Smooth muscle cell (in vitro differentiated cells): ENCODE measurements around the gene MTG1. TPM values are rescaled to one million over a fixed set of nuclear protein-coding genes. Genes with fewer than 3 reads are reported as not detected.

Experiments used
- DNase-seq: peaks from one replicate; lab custom pipeline; 2025; ENCODE audit not compliant: unreplicated experiment; lab: John Stamatoyannopoulos, UW
- H2AFZ ChIP-seq: fragments of 200-600 bp; sonication (generic); 2 replicates; pipeline ENCODE4 v1.6.0; 2016; ENCODE audit warnings: antibody characterized with exemption, low read depth, mild to moderate bottlenecking
- H3F3A ChIP-seq: fragments of 200-600 bp; sonication (generic); 2 replicates; pipeline ENCODE4 v1.6.0; 2017; ENCODE audit warnings: antibody characterized with exemption, low read depth
- H3K27ac ChIP-seq: fragments of 200-600 bp; sonication (generic); 2 replicates; pipeline ENCODE4 v1.5.1; 2016; ENCODE audit warnings: low read depth, mild to moderate bottlenecking
- H3K27me3 ChIP-seq: fragments of 200-600 bp; sonication (generic); 2 replicates; pipeline ENCODE4 v1.6.1; 2016; ENCODE audit warnings: low read depth, mild to moderate bottlenecking
- H3K36me3 ChIP-seq: fragments of 200-600 bp; sonication (generic); 2 replicates; pipeline ENCODE4 v1.5.1; 2016; ENCODE audit warnings: low read depth
- H3K4me1 ChIP-seq: fragments of 200-600 bp; sonication (generic); 2 replicates; pipeline ENCODE4 v1.5.1; 2016; ENCODE audit warnings: low read depth
- H3K4me2 ChIP-seq: fragments of 200-600 bp; sonication (generic); 2 replicates; pipeline ENCODE4 v1.6.0; 2016; ENCODE audit warnings: mild to moderate bottlenecking
- H3K4me3 ChIP-seq: fragments of 200-600 bp; sonication (generic); 2 replicates; pipeline ENCODE4 v1.5.1; 2016; ENCODE audit warnings: mild to moderate bottlenecking
- H3K79me2 ChIP-seq: fragments of 200-600 bp; sonication (generic); 2 replicates; pipeline ENCODE4 v1.6.0; 2016; ENCODE audit warnings: low read depth, mild to moderate bottlenecking
- H3K9ac ChIP-seq: fragments of 200-600 bp; sonication (generic); 2 replicates; pipeline ENCODE4 v1.6.0; 2016; ENCODE audit warnings: low read depth
- H3K9me3 ChIP-seq: fragments of 200-600 bp; sonication (generic); replicated peaks from 2 replicates; pipeline ENCODE4 v1.5.1; 2016; ENCODE audit warnings: low read depth
- H4K20me1 ChIP-seq: fragments of 200-600 bp; sonication (generic); 2 replicates; pipeline ENCODE4 v1.6.0; 2016; ENCODE audit warnings: low read depth
- CTCF ChIP-seq: fragments of 200-600 bp; sonication (generic); IDR thresholded peaks from 2 replicates; pipeline ENCODE4 v1.5.1; 2017; ENCODE audit warnings: borderline replicate concordance, mild to moderate bottlenecking, antibody characterized with exemption; ENCODE audit not compliant: insufficient read depth, poor library complexity, severe bottlenecking
- WGBS: methylation state at CpG from one replicate; pipeline ENCODE4 v1.1.7; 2016; ENCODE audit warnings: low lambda C conversion rate; 5-methylcytosine and 5-hydroxymethylcytosine counted together
- polyA plus RNA-seq: library from polyadenylated mRNA; unstranded; fragments of >200 nt; fragmentation: Nextera tagmentation; extraction: Ambion mirVana; gene quantifications from 2 replicates; pipeline ENCODE4 v1.2.1, GENCODE V29; 2016
- total RNA-seq: library from RNA; depleted of rRNA; stranded (reverse); fragments of >200 nt; gene quantifications from 2 replicates; pipeline ENCODE4 v1.2.3, GENCODE V29; 2014

MTG1 gene
- total and polyA plus RNA-seq, 2 experiments from 2014 or later = 20.6 to 53.5 TPM

GRCh38 chr10:133446979-133447378, 53.0 kb downstream of the MTG1 start:
- H3K79me2 ChIP-seq = no peaks in the 10 kb centered on the region
- no peaks in the 10 kb centered on the region for H3K27me3 ChIP-seq
- no peak overlapping the region for H3K4me2 ChIP-seq
- no peak overlapping the region for H2AFZ ChIP-seq
- H4K20me1 ChIP-seq = no peaks in the 10 kb centered on the region
- no peak overlapping the region for H3K4me3 ChIP-seq
- H3K36me3 ChIP-seq = no peaks in the 10 kb centered on the region
- H3K4me1 ChIP-seq = no peaks in the 10 kb centered on the region
- WGBS = 87% methylated on average over 11 of the region's 11 CpGs
- DNase-seq = no peak
- H3K27ac ChIP-seq = no peak overlapping the region
- H3K9ac ChIP-seq = no peak overlapping the region
- TF ChIP-seq CTCF = no peak
- no peaks in the 10 kb centered on the region for H3F3A ChIP-seq
- H3K9me3 ChIP-seq = peaks cover 13% of the 10 kb centered on the region

GRCh38 chr10:133448120-133448519, 54.2 kb downstream of the MTG1 start:
- H3K4me2 ChIP-seq = no peak overlapping the region
- H3K4me3 ChIP-seq = no peak overlapping the region
- no peak for DNase-seq
- no peak overlapping the region for H3K27ac ChIP-seq
- H3K36me3 ChIP-seq = no peaks in the 10 kb centered on the region
- no peaks in the 10 kb centered on the region for H4K20me1 ChIP-seq
- H3K27me3 ChIP-seq = no peaks in the 10 kb centered on the region
- H3K9me3 ChIP-seq = peaks cover 13% of the 10 kb centered on the region
- H2AFZ ChIP-seq = no peak overlapping the region
- no peaks in the 10 kb centered on the region for H3F3A ChIP-seq
- H3K4me1 ChIP-seq = no peaks in the 10 kb centered on the region
- no peak overlapping the region for H3K9ac ChIP-seq
- no peak for TF ChIP-seq CTCF
- no peaks in the 10 kb centered on the region for H3K79me2 ChIP-seq

- no peak for DNase-seq
- no peaks in the 10 kb centered on the region for H4K20me1 ChIP-seq
- H2AFZ ChIP-seq = no peak overlapping the region
- no peaks in the 10 kb centered on the region for H3F3A ChIP-seq
- no peak overlapping the region for H3K4me3 ChIP-seq
- H3K36me3 ChIP-seq = no peaks in the 10 kb centered on the region
- H3K4me2 ChIP-seq = no peak overlapping the region
- no peak overlapping the region for H3K27ac ChIP-seq
- peaks cover 13% of the 10 kb centered on the region for H3K9me3 ChIP-seq
- no peaks in the 10 kb centered on the region for H3K27me3 ChIP-seq
- TF ChIP-seq CTCF = no peak
- no peaks in the 10 kb centered on the region for H3K79me2 ChIP-seq
- no peak overlapping the region for H3K9ac ChIP-seq
- 55% methylated on average over 4 of the region's 4 CpGs for WGBS
- no peaks in the 10 kb centered on the region for H3K4me1 ChIP-seq
These were observed 57.4 kb downstream of the MTG1 start for GRCh38 chr10:133451346-133451745.

- Histone ChIP-seq H3K4me2 (no peak overlapping the region), H3K9me3 (peaks cover 7% of the 10 kb centered on the region), H3K27ac (no peak overlapping the region), H2AFZ (no peak overlapping the region), H3K27me3 (no peaks in the 10 kb centered on the region), H4K20me1 (no peaks in the 10 kb centered on the region), H3K4me1 (no peaks in the 10 kb centered on the region), H3K36me3 (no peaks in the 10 kb centered on the region), H3K4me3 (no peak overlapping the region), H3K9ac (no peak overlapping the region), H3F3A (no peaks in the 10 kb centered on the region), H3K79me2 (no peaks in the 10 kb centered on the region)
- no peak for DNase-seq
- 71% methylated on average over 4 of the region's 4 CpGs for WGBS
- no peak for TF ChIP-seq CTCF
These were observed 58.5 kb downstream of the MTG1 start for GRCh38 chr10:133452453-133452852.
